CD4-positive, alpha-beta T cell treated with Interleukin-6 for 4 hours (primary cell): ENCODE results near the gene NTRK2.

Experiments used
- DNase-seq: peaks from one replicate; pipeline ENCODE4 v3.0.0-alpha.2; 2020; ENCODE audit warnings: mixed read lengths

Gene NTRK2

GRCh38 chr9:84949971-84950370 is 280.4 kb downstream of the NTRK2 start:
- no peak for DNase-seq

DNA sequence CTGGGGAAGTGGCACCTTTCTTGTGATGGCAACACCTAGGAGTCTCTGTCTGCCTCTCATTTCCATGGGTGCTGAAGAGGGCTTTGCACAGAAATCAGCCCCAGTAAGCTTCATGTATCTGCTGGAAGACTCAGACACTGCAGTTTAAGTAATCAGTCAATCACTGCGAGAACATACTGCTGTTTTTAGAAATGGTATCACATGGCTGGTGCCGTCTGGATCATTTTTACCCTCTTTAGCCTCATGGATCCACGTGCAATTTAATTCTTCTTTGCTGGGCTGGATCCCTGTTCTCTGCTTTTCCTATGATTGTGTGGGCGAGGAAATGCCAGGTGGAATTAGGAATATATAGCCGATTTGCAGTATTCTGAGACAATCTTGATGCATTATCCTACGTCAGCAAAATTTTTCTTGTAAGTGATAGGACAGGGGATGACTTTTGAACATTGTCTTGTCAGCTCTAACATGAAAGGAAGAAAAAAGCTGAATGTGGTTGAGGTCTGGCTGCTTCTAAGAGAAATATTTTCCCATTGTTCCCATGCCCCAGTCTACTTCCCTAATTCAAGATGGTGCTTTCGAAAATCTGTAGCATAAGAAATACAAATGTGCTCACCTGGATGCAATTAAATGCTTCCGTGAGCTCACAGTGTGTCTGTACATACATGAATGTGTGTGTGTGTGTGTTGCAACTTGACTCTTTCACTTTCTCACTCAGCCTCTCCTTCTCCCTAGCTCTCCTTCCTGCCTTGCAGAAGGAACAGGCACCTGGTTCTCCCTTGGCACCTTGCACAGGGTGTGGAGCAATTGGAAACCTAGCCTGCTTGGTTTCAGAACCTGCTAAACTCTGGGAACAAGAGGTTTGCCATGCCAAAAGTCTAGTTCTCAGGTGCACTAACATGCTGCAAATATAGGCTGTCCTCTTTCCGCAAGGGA is 281.6 kb downstream of the NTRK2 start:
- no peak for DNase-seq

DNA sequence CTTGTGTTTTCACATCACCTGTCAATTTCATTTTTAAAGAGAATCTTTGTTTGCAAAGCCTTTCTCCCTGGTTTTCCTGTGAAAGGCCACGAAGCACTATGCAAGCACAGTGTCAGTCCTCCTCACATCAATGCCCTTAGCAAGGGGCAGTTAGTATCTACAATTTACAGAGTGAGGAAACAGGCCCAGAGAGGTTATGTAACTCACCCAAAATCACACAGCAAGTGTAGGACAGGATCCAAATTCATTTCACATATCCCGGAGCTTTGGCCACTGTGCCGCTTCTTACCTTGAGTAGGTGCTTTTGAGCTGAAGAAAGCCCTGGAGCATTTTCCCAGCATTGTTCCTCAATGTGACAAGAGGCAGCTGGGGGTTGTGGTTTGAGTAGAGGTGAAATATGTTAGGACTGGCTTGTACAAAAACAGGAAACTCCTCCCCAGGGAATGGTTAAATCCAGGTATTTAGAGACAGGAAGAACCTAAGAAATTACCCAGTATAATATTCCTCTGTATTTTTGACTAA is 283.8 kb downstream of the NTRK2 start:
- no peak for DNase-seq

DNA sequence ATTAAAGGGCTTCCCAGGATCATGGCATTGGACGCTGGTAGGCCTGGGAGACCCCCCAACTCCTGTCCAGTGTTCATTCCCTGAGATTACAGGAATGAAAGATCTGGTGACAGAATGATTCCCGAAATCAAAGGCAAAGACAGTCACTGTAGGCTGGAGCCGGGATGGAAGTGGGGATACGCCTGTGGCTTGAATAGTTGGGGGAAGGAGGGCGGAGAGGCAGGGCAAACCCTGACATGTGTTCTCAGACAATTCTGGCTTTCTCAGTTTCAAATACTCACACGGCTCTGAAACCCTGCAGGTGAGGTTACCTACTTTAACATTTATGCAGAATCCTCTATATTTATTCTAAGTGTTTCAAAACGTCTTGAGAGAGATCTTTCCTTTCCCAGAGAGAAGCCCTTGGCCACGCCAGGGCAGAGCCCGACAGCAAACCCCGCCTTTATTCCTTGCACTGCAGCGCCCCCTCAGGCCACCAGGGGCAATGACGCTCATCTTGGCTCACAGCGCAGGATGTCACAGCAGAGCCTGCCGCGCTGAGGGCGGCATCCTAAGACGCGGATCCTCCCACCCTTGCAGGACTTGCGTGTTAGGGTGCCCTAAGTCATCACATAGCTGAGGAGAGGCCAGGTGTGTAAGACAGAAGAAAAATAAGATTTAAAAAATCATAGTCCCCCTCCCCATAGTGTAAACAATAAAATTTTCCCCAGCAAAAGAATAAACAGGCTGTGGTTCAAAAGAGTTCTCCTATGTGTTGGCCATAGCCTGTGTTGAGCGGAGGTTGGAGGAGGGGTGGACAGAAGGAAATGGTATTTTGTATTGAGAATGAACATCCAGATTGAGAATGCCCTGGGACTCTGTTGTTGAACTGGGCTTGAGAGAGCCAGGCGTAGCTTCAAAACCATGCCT is 284.5 kb downstream of the NTRK2 start:
- DNase-seq: no peak

- DNase-seq: no peak
Observed at GRCh38 chr9:84955155-84955554, 285.6 kb downstream of the NTRK2 start.

DNA sequence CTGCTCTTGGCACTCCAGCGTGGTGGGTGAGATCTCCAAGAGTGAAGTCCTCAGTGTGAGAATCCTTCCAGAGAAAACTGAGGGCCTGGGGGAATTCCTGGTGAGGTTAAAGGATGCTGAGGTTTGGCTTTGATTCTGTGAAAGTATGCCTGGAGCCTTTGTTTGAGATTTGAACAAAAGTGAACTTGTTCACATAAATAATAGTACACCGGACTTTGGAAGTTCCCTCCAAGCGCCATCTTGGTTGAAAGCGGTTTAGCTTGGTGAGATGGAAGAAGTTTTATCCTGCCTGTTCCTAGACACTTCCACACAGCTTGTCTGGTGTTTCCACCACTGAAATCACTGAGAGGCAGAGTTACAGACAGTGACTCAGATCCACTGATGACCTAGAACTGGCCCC is 286.4 kb downstream of the NTRK2 start:
- no peak for DNase-seq

DNA sequence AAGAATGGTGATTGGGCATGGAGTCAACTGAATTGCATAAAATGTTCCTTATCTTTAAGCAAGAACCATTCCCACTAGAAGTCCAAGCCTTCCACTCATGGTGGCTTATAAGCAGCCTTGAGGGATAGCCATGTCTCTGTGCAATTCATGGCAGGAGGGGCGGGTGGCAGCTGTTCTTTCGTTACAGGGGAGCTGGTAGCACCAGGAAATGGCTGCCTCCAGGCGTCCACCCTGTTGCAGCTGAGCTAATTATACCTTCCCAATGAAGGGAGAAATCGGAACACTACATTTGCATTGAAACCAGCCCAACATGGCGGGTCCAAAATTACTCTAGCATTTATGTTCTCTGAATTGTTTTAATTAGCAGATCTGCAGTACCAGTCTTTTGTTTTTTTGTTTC is 289.8 kb downstream of the NTRK2 start:
- DNase-seq: no peak

DNA sequence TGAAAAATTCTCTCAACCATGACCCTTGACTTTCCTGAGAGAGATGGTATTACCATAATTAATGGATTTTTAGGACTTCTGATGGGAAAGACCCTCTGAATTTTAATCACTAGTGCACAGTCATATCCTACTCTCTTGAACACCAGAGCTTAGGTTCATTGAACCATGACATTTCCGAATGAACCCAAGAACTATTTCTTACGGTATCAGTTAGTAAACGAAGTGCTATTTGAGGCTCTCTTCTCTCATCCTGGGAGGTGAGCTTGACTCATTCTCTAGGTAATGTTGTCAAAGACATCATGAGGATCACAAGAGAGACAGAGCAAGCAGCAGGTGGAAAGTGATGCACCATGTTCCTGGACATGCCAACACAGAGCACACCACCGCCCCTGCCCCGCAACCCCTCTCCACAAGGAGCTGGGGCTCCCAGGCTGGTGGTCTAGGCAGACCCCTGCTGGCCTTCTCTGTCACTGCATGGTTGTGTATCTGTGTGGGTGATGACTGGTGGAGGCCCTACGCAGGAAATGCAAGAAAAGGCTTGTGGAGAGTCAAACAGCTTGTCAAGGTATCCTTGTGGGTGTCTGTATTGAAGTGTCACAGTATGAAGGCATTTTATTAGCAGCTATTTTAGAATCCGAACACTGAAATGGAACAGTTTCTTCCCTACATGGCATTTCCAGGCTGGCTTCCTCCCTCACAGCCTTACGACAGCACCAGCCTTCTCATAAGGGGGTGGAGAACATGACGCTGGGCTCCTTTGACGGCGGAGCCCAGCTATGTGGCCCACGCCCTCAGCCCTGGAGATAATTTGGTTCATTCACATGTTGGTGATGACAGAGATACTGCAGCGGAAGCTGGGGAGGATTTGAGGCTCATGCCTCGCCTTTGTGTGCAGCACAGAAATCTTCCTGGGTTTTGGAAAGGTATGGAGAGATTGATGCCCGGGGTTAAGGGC is 297.6 kb downstream of the NTRK2 start:
- no peak for DNase-seq

DNA sequence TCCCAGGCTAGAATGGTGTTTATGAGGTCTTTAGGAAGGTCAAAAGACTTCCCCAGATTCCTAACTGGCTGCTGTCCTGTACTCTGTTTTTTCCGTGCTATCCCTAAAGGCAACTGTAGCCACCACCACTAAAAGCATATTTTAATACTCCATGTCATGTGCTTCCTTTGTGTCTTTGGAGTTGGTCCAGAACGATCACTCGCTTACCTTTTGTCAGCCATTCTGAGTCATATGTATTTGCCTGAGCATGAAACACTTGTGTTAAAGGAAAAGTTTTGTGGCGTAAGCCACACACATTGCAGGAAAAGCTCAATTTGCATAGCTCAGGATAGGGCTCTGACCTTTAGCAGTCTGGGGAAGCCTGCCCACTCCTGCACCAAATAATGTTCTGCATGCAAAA is 299.6 kb downstream of the NTRK2 start:
- DNase-seq: no peak

- DNase-seq: no peak
Observed at GRCh38 chr9:84969736-84970135, 300.2 kb downstream of the NTRK2 start.

GRCh38 chr9:84970432-84970831 is 300.9 kb downstream of the NTRK2 start:
- DNase-seq: no peak

DNA sequence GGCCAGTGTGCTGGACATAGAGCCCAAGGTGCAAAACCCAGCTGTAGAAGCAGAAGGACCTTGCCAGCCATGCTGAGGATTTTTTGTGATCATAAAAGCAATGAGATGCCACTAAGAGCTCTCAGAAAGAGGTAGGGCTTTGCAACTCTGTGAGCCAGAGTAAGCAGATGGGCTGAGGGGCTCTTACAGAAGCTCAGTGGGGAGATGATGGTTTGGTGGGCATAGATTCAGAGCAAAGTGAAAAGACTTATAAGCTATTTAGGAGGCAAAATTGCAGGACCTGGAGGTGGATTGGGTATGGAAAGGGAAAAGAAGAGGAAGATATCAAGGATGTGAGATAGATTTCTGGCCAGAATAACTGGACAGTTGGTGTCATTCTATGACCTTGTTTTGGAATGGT is 302.0 kb downstream of the NTRK2 start:
- DNase-seq: no peak

DNA sequence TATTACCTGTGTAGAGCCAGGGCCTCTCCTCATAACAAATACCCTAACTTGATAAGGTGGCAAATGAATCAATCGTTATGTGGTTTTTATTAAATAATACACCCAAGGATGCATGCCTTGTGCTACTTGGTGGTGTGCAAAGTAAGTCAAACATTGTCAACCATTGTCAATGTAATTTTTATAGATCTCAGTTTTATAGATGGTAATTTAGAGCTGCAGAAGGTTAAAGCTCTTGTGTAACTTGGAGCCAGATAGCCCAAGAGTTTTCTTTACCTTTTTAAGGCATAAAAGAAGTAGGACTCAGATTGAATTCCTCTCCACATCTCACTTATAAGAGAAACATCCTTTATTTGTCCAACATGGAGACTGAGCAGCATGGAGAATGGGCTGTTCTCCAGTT is 304.7 kb downstream of the NTRK2 start:
- no peak for DNase-seq

GRCh38 chr9:84974855-84975254 is 305.3 kb downstream of the NTRK2 start:
- DNase-seq: no peak

DNA sequence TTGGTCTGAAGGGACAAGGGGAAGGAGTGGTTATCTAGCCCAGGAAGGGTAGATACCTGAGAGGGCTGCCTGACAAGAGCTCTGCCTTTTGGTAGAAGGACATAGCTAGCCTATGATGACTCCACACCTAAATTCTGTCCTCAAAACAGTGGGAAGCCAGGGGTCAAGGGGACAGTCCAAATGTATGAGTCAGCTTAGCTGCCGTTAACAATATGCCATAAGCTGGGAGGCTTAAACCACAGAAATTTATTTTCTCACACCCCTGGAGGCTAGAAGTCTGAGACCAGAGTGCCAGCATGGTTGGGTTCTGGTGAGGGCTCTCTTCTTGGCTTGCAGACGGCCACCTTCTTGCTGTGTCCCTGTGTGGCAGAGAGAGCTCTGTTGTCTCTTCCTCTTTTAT is 306.4 kb downstream of the NTRK2 start:
- DNase-seq: no peak

- DNase-seq: no peak
Observed at GRCh38 chr9:84978661-84979060, 309.1 kb downstream of the NTRK2 start.

DNA sequence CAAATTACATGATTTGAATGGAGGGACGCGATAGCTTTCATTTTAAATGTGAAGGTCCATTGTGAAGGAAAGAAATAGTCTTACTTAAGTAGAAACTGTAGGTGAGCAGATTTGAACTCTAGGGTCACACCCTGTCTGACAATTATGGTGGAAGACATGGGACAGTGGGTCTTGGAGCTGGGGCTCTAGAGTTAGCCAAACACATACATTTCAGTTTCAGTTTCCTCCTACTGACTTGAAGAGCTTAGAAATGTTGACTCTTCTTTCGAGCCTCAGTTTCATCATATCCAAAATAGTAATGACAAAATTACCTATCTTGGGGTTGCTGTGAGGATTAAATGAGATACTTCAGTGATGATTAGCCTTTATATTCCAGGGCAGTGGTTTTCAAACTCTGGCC is 314.2 kb downstream of the NTRK2 start:
- no peak for DNase-seq

DNA sequence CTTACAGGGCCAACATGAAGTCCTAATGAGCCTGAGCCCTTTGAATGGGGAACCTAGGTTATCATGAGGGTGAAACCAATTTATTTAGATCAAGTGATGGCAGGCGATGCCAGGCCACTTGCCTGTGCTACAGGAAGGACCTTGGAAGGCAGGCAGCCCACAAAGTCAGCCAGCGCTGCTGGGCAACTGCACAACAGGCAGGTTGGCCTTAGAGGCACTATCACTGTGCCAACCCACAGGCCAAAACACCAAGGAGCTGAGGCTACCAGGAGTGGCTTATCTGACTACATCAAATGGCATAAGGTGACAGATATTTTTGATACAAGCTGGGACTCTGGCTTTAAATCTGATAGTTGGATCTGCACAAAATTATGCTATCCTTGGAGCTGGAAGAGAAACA is 319.1 kb downstream of the NTRK2 start:
- no peak for DNase-seq

DNA sequence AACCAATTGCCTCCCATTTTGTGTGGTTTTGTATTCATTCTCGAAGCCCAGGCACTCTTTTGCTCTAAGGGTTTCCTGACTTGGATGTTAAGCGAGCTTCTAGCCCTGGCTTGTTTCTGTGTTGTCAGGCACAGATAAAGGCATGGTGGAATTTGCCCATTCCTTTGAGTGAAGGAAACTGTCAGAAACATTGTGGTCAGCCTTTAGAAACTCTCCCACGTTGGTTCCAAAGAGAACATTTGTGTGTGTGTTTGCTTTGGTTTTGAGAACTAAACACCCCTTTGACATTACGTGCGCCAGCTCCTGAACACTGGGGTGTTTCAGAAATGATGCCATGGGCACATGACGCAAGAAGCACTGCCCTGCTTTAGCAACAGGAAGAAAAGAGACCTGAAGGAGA is 320.9 kb downstream of the NTRK2 start:
- no peak for DNase-seq

GRCh38 chr9:84990850-84991513 is 321.5 kb downstream of the NTRK2 start:
- DNase-seq: no peak

DNA sequence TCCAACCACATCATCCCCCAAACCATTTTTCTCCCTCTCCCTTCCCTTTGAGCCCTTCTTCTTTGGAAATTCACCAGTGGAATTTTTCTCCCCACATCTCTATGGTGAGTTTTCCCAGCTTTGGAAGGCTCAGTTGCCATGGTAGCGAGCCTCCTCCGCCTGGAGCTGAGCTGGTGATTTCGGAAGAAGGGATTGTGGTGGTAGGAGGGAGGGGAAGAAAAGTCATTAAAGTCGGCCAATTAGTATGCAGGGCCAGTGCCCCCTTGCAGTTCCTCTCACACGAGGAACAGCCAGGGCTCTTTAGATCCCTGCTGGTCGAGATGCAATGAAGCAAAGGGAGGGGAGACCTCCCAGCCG is 322.0 kb downstream of the NTRK2 start:
- no peak for DNase-seq

- no peak for DNase-seq
Observed at GRCh38 chr9:84992381-84992780, 322.9 kb downstream of the NTRK2 start.
